GM21390 (cell line): ENCODE results near the gene DIP2C.

Experiments
- ATAC-seq: cut with Tn5 transposase; IDR thresholded peaks from one replicate; pipeline ENCODE4 v1.9.1; 2021; ENCODE audit not compliant: unreplicated experiment

The DIP2C gene

GRCh38 chr10:630581-631073 is 58.8 kb downstream of the DIP2C start:
- no peak for ATAC-seq

- no peak for ATAC-seq
Observed at GRCh38 chr10:629186-629998, 60.1 kb downstream of the DIP2C start.

- ATAC-seq: no peak
Observed at GRCh38 chr10:628386-629045, 61.0 kb downstream of the DIP2C start.

- ATAC-seq: no peak
Observed at GRCh38 chr10:627032-627992, 62.2 kb downstream of the DIP2C start.

GRCh38 chr10:625751-626711 is 63.4 kb downstream of the DIP2C start:
- ATAC-seq: no peak

- ATAC-seq: no peak
Observed at GRCh38 chr10:625333-625696, 64.2 kb downstream of the DIP2C start.

GRCh38 chr10:624605-625332 is 64.7 kb downstream of the DIP2C start:
- ATAC-seq: no peak

GRCh38 chr10:624312-624604 is 65.2 kb downstream of the DIP2C start:
- no peak for ATAC-seq

GRCh38 chr10:623477-624311 is 65.8 kb downstream of the DIP2C start:
- ATAC-seq: no peak

GRCh38 chr10:623014-623413 is 66.5 kb downstream of the DIP2C start:
- no peak for ATAC-seq

- ATAC-seq: no peak
Observed at GRCh38 chr10:621981-622740, 67.3 kb downstream of the DIP2C start.

- no peak for ATAC-seq
Observed at GRCh38 chr10:621513-621912, 68.0 kb downstream of the DIP2C start.

GRCh38 chr10:620971-621370 is 68.5 kb downstream of the DIP2C start:
- ATAC-seq: no peak

- ATAC-seq: no peak
Observed at GRCh38 chr10:620417-620816, 69.1 kb downstream of the DIP2C start.

- no peak for ATAC-seq
Observed at GRCh38 chr10:619710-620109, 69.8 kb downstream of the DIP2C start.

- no peak for ATAC-seq
Observed at GRCh38 chr10:618229-618989, 71.1 kb downstream of the DIP2C start.

GRCh38 chr10:617471-617870 is 72.0 kb downstream of the DIP2C start:
- no peak for ATAC-seq
